Dedifferentiated amniotic fluid mesenchymal stem cell (primary cell): ENCODE data around the gene HPN.

ENCODE experiments used
- DNase-seq: peaks from one replicate; pipeline ENCODE4 v3.0.0-alpha.2; 2016; ENCODE audit errors: extremely low spot score

The HPN gene

GRCh38 chr19:35104361-35104760, 62.8 kb downstream of the HPN start:
- DNase-seq: no peak

GRCh38 chr19:35105047-35105410, 63.5 kb downstream of the HPN start:
- DNase-seq: no peak

- DNase-seq: no peak
Observed at GRCh38 chr19:35105411-35106290, 64.1 kb downstream of the HPN start.

- no peak for DNase-seq
Observed at GRCh38 chr19:35106291-35106583, 64.7 kb downstream of the HPN start.

- no peak for DNase-seq
Observed at GRCh38 chr19:35106898-35107541, 65.5 kb downstream of the HPN start.

GRCh38 chr19:35107545-35107944, 66.0 kb downstream of the HPN start:
- DNase-seq: no peak

- DNase-seq: no peak
Observed at GRCh38 chr19:35108730-35109129, 67.2 kb downstream of the HPN start.

GRCh38 chr19:35109395-35110112, 68.0 kb downstream of the HPN start:
- DNase-seq: no peak

GRCh38 chr19:35110974-35111373, 69.5 kb downstream of the HPN start:
- no peak for DNase-seq

GRCh38 chr19:35112995-35113688, 71.6 kb downstream of the HPN start:
- DNase-seq: no peak

GRCh38 chr19:35114353-35115176, 73.0 kb downstream of the HPN start:
- peak; percentile 34 for DNase-seq

- DNase-seq: no peak
Observed at GRCh38 chr19:35115177-35115951, 73.8 kb downstream of the HPN start, which contains the start of gene FXYD3. Gene FXYD3 (plus strand): TSS chr19:35115823. CDS start chr19:35119377, 3,554 bp downstream.
